ENCODE results near the gene TOPORS. TPM values are rescaled to one million over a fixed set of nuclear protein-coding genes. Genes with fewer than 3 reads are reported as not detected.

TOPORS gene
- total RNA-seq, 1 donor from 2014 or later, result 37.9 TPM

DNA sequence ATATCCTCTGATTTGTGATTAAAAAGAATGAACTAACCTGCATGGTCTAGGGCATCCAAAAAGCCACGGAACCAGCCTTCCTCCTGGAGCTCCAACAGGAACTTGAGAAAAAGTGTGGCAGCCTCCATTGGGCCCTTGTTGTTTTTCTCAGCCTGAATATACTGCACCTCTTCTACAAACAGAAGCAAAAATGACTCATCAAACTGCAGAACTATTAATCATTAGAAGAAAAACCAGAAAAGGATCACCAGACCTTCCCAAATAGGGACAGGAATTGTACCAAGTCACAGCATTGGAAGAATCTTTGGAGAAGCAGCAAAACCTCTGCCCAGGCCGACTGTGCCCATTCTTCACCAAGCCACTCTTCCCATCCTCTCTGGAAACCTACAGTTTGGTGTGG, 51.6 kb downstream of the TOPORS start:
- H3K4me3 ChIP-seq (ENCODE audit: low read depth, low read length), result no peak overlapping the region
- TF ChIP-seq, protein P1, sequence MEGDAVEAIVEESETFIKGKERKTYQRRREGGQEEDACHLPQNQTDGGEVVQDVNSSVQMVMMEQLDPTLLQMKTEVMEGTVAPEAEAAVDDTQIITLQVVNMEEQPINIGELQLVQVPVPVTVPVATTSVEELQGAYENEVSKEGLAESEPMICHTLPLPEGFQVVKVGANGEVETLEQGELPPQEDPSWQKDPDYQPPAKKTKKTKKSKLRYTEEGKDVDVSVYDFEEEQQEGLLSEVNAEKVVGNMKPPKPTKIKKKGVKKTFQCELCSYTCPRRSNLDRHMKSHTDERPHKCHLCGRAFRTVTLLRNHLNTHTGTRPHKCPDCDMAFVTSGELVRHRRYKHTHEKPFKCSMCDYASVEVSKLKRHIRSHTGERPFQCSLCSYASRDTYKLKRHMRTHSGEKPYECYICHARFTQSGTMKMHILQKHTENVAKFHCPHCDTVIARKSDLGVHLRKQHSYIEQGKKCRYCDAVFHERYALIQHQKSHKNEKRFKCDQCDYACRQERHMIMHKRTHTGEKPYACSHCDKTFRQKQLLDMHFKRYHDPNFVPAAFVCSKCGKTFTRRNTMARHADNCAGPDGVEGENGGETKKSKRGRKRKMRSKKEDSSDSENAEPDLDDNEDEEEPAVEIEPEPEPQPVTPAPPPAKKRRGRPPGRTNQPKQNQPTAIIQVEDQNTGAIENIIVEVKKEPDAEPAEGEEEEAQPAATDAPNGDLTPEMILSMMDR (IDR thresholded peaks at IDR 0.05; ENCODE audit: insufficient read depth, low read length, severe bottlenecking), result no peak
- no peaks in the 10 kb centered on the region for H3K36me3 ChIP-seq (ENCODE audit: control insufficient read depth, insufficient read depth, low read length)
- FAIRE-seq (no peak), DNase-seq (ENCODE audit: low read depth) (peak; percentile 84)
- H3K27me3 ChIP-seq (ENCODE audit: control insufficient read depth, insufficient read depth, low read length), result no peaks in the 10 kb centered on the region

DNA sequence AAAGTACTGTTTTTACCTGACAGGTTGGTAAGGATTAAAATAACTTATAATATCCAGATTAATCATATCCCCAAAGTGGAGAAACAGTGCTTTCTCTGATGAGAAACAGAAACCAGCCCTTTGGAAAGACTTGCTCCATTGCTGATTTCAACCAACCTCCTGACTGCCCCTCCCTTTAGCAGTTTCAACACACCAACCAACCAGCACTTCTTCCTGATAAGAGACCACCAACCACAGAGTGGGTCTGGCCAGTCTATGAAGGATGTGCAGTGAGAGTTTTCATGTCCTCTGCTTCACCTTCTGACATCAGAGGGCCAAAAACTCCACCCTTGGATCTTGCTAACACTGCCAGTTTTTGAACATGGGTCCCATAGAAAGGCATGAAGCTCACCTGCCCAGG, 54.5 kb downstream of the TOPORS start:
- TF ChIP-seq, protein P1 (IDR thresholded peaks at IDR 0.05; ENCODE audit: insufficient read depth, low read length, severe bottlenecking), result no peak
- Histone ChIP-seq H3K4me3 (ENCODE audit: low read depth, low read length) (no peak overlapping the region), H3K36me3 (ENCODE audit: control insufficient read depth, insufficient read depth, low read length) (no peaks in the 10 kb centered on the region), H3K27me3 (ENCODE audit: control insufficient read depth, insufficient read depth, low read length) (no peaks in the 10 kb centered on the region)
- FAIRE-seq (no peak), DNase-seq (ENCODE audit: low read depth) (no peak)

DNA sequence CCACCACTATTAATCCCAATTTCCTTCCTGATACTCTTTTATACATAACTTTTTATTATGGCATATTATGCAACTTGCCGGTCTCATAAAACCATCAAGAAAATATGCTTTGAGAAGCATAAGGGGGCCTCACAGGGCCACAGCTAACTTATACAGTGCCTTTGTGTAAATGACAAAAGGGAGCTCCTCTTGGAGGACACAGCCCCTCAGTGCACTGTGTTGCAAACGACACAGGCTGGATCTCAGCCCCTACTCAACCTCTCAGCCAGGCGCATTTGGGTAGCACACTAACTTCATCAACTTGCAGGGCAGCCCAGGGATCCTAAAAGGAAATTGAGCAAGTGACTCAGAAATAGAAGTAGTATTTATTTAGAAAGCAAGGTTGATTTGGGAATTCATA, 61.8 kb downstream of the TOPORS start:
- TF ChIP-seq, protein P1 (IDR thresholded peaks at IDR 0.05; ENCODE audit: insufficient read depth, low read length, severe bottlenecking), result no peak
- no peak for FAIRE-seq
- DNase-seq (ENCODE audit: low read depth), result no peak
- Histone ChIP-seq H3K36me3 (ENCODE audit: control insufficient read depth, insufficient read depth, low read length) (no peaks in the 10 kb centered on the region), H3K4me3 (ENCODE audit: low read depth, low read length) (no peak overlapping the region), H3K27me3 (ENCODE audit: control insufficient read depth, insufficient read depth, low read length) (no peaks in the 10 kb centered on the region)

Other genes starting within 250 kb of the TOPORS start
- gene ACO1, start 167.9 kb downstream of the TOPORS start, total RNA-seq, result 11.8 and 12.9 TPM in 2 replicates
- 1.8 and 2.9 TPM in 2 replicates for gene RIGI, start 26.4 kb downstream of the TOPORS start, total RNA-seq
- 1.3 and 3.1 TPM in 2 replicates for gene SMIM27, start 259 bp downstream of the TOPORS start, total RNA-seq
- 14.8 and 16.8 TPM in 2 replicates for gene NDUFB6, start 20.6 kb upstream of the TOPORS start, total RNA-seq
- under 0.01 TPM in 1 of 2 replicates, not detected in the other for gene TAF1L, start 83.1 kb upstream of the TOPORS start, total RNA-seq
- gene TMEM215, start 231.0 kb upstream of the TOPORS start, total RNA-seq, result not detected in 2 replicates